Pons (tissue), 1 donor: Measurements from ENCODE around the gene AGXT.

Experiments used
- DNase-seq: peaks from one replicate; pipeline ENCODE4 v3.0.0-alpha.2; 2016; ENCODE audit warnings: low spot score

The AGXT gene

DNA sequence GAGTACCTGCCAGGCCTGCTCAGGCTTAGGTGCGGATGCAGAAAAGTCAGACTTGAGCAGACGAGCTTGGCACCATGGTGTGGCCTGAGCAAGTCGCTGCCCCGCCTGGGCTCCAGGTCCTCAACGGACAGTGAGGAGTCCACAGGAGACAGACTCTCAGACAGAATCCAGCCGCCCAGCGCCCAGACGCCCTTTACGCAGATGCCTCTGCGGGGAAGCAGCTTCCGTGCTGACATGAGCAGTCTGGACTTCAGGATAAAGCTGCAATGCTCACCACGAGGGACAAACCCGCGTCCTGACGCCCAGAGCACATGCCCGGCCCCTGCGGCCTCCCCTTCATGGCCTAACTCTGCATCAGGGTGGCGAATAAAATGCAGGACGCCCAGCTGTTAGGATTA lies 30.8 kb downstream of the AGXT start:
- no peak for DNase-seq

DNA sequence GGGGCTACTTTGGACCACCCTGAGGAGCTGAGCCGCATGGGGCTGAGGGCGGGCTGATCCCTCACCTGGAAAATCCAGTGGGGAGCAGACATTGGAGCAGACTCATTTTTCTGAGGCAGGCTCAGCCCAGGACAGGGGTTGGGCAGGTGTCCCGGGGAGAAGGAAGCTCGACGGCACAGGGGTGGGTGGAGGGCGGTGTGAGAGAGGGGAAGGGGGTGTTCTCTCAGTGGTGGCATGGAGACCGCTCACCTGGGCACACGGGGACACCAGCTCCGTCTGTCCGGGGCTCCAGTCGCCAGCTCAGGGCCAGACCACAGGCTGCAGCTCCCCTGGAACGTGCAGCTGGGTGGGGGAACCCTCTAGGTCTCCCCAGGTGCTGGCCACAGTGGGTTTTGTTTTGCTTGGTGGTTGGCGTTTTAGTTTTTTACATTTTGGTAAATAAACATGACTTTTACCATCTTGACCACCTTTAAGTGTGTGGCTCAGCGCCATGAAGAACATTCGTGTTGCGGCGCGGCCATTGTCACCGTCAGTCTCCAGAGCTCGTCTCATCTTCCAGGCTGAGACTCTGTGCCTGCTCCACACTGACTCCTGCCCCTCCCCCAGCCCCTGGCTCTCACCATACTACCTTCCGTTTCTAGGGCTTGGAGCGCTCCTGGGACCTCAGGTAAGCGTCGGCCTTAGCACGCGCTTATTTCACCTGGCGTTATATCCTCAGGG lies 31.7 kb downstream of the AGXT start:
- DNase-seq = no peak

DNA sequence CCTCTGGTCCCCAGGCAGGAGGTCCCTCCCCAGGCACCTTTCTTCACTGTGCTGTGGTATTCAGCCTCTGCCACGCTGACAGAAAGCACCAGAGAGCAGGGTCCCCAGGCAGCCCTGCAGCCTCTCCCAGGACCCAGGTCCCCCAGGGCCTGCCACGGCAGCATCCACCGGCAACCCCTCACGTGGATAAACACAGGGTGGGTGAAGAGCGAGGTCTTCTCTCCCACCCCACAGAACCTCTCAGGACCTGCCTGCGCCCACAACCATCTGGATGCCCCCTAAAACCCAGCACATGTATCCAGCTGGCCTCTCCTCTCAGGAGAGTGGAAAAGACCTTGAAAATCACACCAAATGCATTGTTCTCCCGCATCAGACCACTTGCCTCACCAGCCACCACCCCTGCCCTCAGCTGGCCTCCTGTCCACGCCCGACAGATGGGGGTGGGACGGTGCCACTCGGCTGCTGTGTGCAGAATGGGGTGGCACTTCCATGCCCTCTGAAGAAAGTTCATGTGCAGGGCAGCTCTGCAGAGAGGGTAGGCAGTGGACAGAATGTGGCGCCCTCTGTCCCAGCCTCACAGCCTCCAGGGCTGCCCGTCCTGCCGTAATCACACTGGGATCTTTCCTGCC lies 33.5 kb downstream of the AGXT start:
- no peak for DNase-seq

DNA sequence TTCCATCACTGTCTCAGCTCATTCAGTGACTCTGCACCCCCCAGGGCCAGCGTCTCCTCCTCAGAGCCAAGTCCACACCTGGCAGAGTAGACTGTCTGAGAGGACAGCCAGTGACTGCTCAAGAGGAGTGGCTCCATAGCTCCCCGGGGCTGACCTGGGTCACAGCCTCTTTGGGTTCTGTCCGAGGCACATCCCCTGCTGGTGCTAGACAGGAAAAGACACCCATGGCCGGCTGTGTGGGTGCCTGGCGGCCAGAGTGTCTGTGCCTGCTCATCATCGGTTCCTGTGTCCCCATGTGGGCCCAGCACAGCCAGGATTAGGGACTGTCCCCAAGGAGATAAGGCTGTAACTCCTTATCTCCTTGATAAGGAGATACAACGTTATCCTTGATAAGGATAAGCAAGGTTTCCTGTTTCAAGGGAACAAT lies 34.0 kb downstream of the AGXT start:
- no peak for DNase-seq

DNA sequence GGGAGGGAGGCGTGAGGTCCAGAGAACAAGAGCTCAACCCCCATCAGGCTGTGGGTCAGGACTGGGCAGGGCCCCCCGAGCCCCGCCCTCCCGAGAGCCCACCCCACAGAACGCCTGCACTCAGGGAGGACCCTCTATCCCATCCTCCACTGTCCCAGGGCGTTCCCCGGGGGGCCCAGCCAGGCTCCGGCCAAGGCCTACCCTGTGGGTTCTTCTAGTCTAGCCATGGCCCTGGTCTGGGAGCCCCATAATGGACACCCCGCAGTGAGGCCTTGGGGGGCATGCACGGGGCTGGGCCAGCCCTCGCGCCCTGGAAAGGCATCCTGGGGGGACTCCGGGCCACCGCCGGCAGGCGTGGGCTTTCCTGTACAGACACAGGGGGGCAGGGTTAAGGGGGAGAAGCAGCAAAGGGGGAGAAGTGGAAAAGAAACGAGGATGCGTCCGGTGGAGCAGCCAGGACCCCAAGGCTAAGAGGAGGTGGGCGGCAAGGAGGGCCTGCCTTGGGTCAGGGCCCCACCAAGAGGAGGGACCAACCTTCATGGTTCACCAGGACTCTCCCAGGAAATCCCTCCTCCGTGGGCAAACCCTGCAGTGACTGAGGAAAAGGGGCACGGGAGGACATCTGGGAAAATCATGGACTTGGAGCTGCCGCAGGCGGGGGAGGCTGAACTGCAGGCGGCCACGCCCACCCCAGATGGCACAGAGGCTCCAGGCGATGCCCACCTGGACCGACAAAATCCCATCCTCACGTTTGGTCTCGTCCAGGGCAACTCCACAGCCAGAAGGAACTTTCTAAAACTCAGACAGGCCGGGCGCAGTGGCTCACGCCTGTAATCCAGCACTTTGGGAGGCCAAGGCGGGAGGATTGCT lies 34.8 kb downstream of the AGXT start:
- DNase-seq = no peak

DNA sequence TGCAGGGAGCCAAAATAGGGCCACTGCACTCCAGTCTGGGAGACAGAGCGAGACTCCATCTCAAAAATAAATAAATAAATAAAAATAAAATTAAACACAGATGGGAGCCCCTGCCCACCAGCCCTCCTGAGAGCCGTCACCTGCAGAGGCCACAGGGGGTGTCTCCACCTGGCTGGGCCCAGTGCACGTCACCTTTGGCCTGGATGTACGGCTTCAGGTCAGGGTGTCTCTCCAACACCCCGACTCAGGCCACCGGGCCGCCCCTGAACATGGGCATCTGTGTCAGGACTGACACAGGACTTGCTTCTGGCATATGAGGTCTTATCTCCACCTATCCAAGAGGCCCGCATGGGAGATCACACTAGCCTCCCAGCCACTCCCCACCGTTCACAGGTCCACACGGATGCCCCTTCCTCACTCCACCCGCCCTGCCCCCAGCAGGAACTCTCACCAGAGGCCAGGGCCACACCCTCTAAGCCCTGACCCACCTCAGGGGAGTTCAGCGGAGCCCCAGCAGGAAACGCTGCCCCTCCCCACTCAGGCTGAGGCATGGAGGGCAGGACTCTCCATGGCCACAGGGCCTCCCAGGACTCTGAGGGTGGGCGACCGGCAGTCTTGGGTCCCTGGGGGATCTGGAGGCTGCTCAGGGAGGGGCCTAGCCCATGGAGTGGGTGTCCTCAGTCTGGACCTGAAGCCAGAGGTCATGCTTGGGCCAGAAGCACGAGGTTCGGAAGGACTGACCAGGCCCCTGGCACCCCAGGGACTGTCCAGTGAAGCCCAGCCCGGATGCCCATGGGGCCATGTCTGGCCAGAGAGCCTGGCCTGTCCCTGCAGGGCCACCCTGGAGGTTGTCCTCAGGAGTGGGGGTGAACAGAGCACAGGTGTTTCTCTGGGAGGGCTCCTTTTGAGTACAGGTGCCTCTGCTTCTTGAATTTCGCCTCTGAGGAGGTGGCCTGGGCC lies 35.9 kb downstream of the AGXT start:
- no peak for DNase-seq

DNA sequence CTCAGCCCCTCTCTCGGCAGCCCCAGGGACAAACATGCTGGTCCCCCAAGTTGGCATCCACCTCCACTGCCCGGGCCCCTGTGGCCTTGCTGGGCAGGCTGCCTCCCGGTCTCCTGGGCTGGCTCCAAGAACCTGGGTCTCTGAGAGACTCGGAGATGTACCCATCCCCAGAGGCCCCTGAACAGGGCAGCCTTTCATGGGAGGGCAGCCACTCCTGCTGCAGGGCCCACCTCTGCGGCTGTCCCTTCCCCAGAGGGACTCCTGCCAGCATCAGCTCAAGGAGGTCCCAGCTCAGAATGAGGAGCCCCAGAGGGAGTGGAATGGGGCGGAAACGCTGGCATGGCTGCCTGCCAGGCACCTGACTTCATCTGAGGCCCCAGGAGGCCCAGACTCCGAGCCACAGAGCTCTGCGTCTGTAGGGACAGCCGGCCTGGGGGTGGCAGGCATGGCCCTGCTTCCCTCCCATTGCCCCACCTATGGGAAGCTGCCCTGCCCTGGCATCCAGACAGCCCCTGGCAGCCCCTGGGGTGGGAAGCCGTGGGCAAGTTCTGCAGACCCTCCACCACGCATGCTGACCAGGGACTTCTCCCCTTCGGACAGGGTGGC lies 36.7 kb downstream of the AGXT start:
- no peak for DNase-seq

DNA sequence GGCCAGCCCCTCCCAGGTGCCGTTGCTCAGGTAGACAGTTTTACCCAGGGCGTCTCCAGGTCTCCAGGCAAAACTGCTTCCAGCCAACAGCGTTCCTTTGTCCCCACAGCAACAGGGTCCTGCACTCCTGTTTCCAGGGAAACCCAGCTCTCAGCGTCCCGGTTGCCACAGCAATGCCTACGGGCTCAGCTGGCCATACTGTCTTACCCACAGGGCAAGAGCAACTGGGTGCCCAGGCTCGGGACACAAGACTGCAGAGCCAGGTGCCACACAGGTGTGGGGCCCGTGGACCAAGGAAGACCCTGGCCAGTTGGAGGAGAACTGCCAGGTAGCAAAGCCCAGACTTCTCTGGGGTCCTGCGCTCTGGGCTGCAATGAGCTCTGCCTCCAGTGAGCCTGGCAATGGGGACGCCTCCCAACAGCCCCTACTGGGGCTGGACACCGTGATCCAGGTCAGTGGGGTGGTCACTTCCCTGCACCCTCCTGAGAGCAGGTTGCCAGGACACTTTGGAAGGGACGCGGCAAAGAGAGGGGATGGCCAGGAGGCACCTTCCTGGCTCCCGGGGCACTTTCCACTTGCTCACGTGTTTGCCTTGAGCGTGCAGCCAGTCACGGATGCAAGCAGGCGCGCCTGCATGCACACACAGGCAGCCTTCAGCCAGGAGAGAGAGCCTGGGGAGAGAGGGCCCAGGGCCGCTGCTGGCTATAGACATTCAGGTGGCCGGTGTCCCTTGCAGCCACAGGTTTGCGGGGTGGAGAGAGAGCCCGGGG lies 37.7 kb downstream of the AGXT start, which contains the start of gene CROCC2:
Gene CROCC2 (plus strand): TSS at position 196 of the 770 bp plus-strand sequence. CDS start 178 bp downstream, at position 374.
- no peak for DNase-seq

DNA sequence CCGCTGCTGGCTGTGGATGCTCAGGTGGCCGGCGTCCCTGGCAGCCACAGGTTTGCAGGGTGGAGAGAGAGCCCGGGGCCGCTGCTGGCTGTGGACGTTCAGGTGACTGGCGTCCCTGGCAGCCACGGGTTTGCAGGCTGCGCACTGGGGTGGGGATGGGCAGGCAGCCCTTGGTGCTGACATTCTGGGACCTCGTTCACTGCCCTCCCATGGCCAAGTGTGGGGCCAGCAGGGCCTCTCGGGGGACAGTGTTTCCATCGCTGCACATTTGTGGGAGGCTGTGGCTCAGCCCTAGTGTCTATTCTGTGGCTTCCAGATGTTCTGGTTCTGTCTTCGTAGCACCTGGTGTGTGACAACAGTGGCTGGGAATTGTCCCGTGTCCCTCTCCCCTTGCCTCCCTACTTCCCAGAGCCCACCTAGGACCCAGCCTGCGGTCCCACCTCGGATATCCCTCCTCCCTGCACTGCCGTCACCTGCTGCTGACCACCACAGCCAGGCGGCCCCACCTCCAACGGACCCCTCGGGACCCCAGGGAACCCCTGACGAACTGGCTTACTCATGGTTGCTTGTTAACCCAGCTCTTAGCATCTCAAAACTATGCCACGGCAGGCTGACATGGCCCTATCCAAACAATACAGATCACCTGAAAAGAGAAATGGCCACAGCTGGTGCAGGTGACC lies 38.4 kb downstream of the AGXT start:
- DNase-seq = no peak

DNA sequence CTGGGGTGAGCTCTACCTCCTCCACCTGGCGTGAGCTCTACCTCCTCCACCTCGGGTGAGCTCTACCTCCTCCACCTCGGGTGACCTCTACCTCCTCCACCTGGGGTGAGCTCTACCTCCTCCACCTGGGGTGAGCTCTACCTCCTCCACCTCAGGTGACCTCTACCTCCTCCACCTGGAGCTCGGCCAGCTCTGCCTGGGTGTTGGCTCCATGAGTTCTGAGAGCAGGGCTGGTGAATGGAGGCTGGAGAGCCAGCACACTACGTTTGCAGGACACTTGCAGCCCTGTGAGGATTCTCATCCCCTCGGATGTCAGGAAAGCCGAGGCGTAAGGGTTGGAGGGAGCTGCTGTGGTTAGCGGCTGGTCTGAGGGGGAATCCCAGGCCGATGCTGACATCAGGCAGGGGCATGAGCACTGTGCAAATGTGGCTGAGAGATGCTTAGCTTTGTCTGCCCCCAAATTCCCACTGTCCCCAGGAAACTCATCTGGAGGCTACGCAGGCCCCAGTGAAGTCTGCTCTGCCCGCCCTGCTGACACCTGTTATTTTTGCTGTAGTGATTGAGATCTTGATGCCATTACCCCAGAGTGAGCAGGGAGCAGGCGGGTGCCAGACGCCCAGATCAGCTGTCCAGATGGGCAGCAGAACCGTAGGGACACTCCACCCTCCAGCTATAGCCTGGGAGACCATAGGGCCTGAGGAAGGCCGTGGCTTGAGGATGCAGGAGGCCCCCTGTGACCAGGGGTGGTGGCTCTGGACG lies 40.8 kb downstream of the AGXT start:
- DNase-seq = no peak

DNA sequence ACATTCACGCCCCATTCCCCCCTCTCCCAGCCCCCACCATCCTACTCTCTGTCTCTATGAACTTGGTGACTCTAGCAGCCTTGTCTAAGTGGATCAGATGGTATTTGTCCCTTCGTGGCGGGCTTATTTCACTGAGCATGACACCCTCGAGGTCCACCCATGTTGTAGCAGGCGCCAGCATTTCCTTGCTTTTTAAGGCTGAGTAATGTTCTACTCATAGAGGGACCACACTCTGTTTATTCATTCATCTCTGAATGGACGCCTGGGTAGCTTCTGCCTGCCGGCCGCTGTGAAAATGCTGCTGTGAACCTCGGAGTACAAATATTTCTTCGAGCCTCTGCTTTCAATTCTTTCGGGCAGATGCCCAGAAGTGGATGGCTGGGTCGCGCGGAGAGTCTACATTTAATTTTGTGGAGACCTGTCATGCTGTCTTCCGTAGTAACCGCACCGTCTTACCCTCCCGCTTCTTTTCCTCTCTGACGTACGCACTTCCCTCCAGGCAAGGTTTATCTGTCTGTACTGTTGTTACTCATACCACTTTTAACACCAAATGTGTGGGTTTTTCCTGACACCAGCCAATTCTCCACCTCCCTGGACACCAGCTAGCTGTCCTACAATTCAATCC lies 43.1 kb downstream of the AGXT start:
- DNase-seq = no peak

DNA sequence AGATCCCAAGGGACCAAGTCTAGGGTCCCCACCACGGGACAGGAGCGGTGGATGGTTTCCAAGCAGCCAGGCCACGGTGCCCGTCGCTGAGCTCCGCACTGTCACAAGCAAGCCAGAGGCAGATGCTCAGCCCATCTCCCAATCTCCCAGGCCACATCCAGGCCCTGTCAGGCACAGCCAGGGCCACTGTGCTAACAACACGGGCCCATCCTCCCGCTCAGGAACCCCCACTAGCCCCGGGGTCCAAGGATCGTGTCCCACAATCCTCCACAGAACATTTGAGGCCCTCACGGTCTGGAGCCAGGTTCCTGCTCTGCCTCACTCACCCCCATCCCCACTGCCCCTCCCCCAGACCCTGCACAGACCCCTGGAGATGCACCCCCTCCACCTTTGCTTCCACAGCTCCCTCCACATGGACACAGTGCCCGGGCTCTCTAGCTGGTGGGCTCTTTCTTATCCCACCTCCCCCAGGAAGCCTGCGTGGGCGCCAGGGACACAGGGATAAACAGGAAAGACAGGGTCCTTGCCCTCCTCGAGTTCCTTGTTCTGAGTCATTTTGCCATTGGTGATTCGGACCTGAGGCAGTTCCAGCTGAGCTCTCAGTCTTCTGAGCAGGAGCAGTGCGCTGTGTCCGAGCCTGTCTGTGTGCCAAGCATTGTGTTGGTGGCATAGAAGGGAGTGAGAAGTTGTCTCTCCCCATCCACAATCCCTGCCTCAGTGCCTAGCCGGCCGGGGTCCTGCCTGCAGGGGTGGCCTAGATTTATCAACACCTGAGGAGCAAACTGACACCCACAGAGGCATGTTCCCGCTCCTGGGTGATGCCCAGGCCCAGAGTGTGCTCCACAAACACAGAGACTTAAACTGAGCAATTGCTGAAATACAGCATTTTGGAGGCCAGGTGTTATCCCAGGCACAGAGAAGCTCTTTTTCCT lies 44.5 kb downstream of the AGXT start:
- DNase-seq = no peak

DNA sequence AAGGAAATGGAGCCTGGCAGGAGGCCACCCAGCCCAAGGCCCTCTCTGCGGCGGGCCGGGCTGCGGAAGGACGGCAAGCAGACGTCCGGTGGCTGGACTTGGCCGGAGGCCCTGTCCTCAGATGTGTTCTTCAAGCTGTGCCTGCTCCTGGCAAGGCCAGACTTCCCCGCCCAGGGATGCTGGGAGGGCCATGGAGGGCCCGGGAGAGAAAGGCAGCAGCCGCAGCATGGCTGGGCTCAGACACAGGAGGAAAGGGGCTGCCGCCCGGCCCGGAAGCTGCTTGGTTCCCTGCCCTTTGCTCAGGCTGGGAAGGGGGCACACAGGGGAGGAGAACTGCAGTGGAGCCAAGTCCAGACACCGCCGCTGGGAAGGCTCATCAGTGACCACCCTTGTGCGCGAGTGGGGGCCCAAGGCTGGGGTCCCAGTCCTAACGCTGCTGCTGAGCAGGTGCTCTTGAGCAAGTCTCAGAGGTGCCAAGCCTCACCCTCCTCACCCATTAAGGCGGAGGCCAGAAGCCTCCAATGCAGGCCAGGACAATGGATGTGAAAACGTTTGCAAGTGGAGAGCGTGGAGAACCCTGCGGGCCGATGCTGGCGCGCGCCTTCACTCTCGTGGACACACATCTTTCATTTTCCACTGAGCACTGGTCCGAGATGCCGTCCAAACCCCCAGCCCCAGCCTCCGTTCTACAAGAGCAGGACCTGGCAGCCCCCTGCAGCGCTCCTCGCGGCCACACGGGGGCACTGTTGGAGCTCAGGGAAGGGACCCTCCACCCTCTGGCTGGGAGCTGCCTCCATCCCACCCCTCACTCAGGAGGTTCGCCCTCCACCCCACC lies 45.4 kb downstream of the AGXT start:
- DNase-seq = peak; percentile 32

DNA sequence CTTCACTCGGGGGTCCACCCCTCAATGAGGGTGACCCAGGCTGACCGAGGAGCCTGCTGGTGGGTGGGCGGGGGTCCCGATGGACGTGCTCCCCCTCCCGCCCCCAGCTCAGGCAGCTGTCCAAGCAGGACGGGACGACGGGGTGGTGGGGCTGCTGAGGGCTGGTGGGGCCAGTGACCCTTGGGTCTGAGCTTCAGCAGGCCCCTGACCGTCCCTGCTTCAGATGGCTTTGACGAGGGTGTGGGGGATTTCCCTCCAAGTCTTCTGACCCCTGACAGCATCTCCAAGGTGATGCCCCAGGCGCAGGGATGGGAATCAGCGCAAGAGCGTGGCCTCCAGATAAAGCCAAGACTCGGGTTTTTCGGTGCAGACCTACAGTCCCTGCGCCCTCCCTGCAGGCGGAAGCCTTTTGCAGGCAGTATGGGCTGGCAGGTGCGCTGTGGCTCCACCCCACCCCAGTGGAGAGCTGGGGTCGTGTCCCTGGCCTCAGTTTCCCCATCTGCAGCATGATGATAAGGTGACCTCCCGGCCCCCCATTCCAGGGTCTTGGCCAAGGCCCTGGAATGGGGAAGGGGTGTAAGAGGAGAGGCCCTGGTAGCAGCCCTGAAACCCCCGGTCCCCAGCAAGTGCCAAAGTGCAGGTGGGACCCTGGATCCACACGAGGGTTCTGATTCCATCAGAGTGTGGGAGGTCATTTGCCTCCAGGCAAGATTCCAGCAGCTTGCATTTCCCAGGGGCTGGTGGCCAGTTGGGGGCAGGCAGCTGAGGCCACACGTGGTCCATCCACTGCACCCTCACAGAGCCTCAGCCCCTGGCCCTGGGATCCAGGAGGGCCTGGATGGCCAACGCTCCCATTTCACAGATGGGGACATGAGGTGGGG lies 46.3 kb downstream of the AGXT start:
- no peak for DNase-seq

DNA sequence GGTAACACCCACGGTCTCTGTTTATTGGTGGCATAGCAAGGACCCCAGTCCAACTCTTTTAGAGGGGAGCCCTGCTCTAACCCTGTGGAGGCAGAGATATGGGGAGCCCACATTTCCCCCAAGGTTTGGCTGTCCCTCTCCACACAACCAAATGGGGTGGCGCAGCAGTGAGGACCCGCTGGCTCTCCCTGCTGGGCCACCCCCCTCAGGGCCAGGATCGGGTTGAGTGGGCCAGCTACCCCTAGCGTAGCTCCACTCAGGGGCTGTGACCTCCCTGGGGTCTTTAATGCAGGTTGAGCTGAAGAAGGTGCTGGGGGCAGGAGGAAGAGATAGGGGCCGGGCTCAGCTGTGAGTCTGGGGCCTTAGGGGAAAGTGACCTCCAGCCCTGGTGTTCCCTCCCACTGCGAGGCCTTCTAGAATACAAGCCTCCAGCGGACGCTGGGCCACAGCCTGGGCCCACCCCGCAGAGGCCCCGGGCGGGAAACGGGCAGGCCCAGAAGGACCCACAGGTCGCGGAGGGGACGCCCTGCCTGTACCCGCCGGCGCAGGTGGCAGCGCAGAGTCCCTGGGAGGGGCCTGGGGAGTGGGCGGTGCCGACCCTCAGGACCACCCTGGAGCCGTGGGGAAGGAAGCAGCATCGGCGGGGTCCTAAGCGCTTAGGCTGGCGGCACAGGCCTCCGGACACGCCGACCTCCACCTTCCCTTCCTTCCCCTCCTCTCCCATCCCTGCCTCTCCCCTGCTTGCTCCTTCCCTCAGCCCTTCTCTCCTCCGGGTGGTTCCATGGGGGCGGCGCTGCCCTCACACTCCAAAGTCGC lies 47.1 kb downstream of the AGXT start:
- DNase-seq = no peak
